LNCAP (cell line): Measurements from ENCODE around the gene SLC36A4.

Source experiments
- CTCF ChIP-seq: fragments of 450-650 bp; IDR thresholded peaks from 2 replicates; pipeline ENCODE4 v1.5.1; 2017; ENCODE audit warnings: mild to moderate bottlenecking

Gene SLC36A4

GRCh38 chr11:93131709-93132108 is 66.1 kb downstream of the SLC36A4 start:
- TF ChIP-seq CTCF = peak; percentile 21; the same call in 1 of the 2 replicates

GRCh38 chr11:93128574-93128973 is 69.2 kb downstream of the SLC36A4 start:
- TF ChIP-seq CTCF = no peak

GRCh38 chr11:93123351-93123898 is 74.4 kb downstream of the SLC36A4 start:
- TF ChIP-seq CTCF = no peak

DNA sequence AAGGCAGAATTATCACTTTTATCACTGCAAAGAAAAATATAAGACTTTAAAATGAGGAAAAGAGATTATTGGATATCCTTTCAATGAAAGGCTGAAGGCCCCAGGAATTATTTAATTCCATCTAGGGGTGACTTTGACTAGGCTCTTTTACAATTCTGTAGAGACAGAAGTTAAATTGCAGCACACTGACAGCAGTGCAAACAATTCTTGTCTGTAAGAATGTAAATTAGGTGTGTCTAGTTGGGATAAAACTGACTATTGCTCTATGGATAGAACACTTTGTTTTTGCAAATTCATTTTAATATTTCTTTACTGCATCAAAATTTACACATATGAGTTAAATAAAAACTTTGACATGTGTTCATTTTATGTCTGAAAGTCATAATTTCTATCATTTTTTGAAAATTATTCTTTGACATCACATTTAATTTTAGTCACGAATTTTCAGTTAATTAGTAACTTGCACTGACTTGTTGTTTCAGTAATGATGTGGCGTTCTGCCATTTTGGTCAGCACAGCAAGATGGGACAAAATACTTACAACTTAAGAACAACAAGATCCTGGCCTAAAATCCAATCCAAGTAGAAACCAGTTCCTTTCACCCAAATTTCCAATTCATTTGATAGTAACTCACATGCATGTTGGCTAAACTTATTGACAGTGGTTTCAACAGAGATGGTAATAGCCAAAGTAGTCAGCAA is 75.1 kb downstream of the SLC36A4 start:
- TF ChIP-seq CTCF = no peak

DNA sequence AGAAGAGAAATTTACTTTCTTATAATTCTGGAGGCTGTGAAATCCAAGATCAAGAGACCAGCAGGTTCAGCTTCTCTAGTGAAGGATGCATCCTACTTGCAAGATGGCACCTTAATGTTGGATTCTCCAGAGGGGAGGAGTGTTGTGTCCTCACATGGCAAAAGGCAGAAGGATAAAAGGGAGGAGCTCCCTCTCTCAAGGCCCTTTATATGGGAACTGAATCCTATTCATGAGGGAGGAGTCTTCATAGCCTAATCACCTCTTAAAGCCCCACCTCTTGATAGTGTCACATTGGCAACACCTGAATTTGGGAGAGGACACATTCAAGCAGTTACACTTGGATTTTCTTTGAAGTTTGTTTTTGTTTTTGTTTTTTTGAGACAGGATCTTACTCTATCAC is 79.5 kb downstream of the SLC36A4 start:
- TF ChIP-seq CTCF = no peak

DNA sequence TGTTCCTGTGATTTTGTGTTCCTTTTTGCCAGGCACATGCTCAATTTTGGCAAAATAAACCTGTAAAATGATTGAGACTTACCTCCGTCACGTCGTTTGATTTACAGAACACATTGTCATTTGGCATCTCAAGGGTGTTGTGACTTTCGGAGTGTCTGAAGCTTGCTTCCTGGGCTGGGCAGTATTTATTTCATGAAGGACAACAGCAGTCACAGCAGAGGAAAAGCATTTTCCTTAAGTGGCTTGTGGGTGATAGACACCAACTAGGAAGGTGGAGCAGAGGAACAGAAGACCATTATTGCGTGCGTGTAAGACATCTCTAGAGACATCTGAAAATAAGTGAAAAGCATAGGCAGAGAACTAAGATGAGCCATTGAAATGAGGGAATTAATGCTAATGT is 80.2 kb downstream of the SLC36A4 start:
- TF ChIP-seq CTCF = no peak

- no peak for TF ChIP-seq CTCF
These were observed 81.0 kb downstream of the SLC36A4 start for GRCh38 chr11:93116641-93117441.
